Left renal cortex interstitium (tissue), 4 donors: Measurements from ENCODE around the gene MUC22. TPM values are rescaled to one million over a fixed set of nuclear protein-coding genes. Genes with fewer than 3 reads are reported as not detected.
"Not testable (repeated sequence)": the region's sequence is repeated elsewhere in the genome, so short reads cannot be mapped to it uniquely, and the experiment has no call there.

Experiments used
- DNase-seq, 4 donors: peaks; one replicate each; pipeline ENCODE4 v3.0.0-alpha.2; 2013; ENCODE audit warnings: low read depth in 4 of 4, low spot score in 2 of 4, missing footprints in 1 of 4
- polyA plus RNA-seq, 4 donors: library from polyadenylated mRNA; unstranded; fragments of 120-200 nt; gene quantifications; one replicate each; pipeline ENCODE4 v1.2.1, GENCODE V29; 2013; ENCODE audit not compliant: insufficient read length in 4 of 4

MUC22 gene
- polyA plus RNA-seq, 4 donors = not detected

DNA sequence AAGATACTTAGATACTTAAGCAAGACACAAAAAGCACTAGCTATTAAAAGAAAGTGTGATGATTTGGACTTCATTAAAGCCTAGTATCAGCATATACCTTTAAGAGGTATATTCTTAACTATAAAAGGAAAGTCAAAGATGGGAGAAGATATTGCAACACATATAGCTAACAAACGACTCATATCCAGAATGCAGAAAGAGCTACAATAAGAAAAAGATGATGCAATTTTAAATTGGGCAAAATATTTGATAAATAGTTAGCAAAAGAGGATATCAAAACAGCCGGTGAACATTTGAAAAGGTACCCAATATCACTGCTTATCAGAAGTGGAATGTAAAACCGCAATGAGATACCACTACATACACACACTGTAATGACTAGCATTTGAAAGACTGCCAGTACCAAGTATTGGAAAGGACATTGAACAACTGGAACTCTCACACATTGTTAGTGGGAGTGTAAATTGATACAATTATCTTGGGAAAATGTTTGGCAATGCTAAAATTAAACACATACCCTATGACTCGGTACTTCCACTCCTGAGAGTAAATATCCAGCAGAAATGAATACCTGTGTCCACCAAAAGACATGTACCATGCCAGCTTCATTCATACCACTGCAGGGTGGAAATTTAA lies 25.7 kb downstream of the MUC22 start:
- DNase-seq = no peak

DNA sequence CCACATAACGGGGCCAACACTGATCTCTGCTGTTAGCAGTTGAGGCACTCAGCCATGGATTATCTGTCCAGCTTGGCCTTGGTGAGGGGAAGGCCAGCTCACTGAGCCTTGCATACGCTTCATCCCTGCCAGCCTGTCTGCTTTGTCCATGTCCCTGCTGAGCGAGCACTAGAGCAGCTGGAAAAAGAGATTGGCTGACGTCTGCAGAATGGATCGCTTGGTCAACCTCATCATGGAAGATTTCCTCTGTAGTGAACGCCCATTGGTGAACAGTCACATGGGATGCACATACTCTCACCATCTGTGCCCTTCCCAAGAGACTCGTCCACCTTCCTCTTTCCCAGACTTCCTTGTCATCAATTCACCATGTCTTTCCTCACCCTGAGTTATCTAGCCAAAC lies 26.9 kb downstream of the MUC22 start:
- no peak for DNase-seq

DNA sequence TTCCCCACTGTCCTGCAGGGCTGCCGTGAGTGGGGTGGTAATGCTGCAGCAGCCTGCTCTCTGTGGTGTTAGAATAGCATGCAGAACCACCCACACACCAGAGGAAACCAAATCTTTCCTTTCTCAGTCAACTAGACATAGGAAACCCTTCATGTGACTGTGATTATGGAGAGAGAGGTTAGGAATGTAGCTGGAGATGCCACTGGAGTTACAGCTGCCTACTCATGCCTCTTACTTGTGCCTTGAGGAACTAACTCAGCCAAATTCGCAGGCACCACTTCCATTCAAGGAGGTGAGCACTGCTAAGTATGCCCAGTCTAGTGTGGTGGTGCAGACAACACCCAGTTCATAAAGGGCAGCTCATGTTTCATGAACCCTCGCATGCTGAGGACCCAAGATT lies 27.4 kb downstream of the MUC22 start:
- no peak for DNase-seq

DNA sequence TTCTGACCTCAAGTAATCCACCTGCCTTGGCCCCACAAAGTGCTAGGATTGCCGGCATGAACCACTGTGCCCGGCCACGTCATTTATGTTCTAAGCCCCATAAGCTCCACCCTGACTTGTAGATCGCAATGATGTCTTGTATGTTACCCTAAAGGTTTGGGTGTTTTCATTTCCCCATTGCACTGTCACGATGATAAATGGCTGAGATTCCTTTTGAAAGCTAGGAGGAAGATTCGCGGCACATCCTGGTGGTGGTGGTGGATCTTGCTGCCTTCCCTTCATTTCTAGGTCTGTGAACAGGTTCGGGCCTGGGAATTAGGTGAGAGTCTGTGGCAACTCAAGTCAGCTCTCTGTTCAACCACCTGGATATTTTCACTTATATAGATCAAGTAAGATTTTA lies 28.3 kb downstream of the MUC22 start:
- DNase-seq = no peak

DNA sequence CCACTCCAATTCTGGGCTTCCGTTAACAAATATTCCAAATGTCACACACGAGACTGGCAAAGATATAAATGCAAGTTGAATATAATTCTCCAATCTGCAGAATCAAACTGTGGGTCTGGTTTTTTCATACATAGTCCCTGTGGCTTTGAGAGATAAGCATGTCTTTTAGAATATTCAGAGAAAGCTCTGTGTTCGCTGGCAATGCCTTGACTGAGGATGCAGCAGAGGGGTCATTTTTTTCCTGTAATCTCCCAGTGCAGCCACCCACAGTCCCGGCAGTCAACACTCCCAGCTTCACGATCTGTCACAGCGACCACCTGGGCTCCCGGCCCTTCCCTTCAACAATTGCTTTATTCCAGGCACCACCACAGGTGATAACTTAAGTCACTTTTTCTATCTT lies 30.5 kb downstream of the MUC22 start:
- DNase-seq = no peak

DNA sequence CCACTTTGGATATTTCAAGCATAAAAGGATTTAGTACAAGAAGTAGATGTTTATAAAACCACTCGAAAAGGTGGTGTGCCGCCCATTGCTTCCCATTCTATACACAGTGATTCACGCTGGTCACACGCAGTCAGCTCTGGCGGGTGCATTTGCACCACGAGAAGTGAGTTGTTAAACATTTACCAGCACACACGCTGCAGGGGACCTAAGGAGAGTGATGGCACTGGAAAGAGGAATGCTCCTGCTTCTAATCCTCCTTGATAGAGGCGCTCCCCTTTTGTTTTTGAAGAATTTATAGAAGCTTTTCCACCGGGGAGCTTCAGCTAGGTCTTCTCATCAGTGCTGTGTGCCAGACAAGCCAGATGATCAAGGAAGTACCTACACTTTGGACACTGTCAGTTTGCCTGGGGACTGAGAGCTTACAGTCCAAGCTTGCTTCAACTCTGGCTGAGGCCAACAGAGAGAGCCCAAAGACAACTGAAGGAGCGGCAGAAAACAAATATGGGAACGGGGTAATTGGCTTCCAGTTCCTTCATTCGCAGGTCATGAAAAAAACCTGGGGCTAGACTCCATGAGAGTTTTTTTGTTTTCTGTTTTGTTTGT lies 31.2 kb downstream of the MUC22 start:
- no peak for DNase-seq

DNA sequence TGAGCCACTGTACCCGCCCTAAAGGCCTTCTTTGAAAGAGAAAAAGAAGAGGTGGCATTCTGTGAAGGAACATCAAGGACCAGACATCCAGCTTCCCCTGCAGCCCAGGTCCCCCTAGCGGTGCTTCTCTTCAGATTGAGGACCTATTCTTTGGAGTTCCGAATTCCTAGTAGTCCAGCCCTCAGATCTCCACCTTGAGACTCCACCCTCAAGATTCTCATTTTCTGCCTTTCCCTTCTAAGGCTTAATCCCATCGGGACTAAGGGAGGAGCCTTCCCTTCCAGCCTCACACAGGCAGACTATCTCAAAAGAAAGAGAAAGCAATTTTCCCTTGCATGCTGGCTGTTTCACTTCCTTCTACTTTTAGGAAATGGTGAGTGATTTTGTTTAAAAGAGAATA lies 32.5 kb downstream of the MUC22 start:
- DNase-seq = peak in 1 of 4 donors; percentile 28

DNA sequence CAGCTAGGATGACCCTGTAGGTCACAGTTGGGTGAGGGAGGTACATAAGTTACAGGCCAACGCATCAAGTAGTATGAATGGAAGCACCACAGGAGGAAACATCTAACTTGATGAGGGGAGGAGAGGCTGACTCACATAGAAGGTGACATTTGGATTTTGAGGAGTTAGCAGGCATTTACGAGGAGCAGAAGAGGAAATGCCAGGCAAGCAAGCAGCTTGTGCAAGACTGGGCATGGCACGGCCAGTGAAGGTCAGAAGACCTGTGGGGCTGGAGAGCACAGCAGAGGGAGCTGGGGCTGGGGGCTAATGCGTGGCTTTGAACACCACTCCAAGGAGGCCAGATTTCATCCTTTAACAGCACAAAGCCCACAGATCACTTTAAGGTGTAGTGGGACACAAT lies 37.8 kb downstream of the MUC22 start:
- no peak for DNase-seq

DNA sequence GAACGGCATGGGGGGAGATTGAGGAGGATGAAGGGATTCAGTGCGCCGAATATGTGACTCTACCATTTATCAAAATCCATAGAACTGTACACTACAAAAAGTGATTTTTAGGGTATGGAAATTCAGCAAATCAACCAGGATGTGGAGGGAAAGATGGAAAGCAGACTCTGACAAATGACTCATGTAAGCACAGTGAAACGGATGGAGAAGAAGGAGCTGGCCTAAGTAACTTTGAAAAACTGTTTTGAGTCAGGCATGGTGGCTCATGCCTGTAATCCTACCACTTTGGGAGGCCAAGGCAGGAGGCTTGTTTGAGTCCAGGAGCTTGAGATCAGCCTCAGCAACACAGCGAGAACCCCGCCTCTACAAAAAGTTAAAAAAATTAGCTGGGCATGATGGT lies 39.2 kb downstream of the MUC22 start:
- DNase-seq = no peak

DNA sequence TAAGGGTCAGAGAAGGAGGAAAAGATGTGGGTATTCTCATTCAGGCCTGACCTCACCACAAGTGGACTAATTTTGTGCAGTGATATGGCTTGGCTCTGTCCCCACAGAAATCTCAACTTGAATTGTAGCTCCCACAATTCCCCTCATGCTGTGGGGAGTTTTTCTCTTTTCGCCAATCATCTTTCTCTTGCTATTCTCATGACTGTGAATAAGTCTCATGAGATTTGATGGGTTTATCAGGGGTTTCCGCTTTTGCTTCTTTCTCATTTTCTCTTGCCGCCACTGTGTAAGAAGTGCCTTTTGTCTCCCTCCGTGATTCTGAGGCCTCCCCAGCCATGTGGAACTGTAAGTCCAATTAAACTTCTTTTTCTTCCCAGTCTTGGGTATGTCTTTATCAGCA lies 42.9 kb downstream of the MUC22 start:
- not testable (repeated sequence) for DNase-seq

DNA sequence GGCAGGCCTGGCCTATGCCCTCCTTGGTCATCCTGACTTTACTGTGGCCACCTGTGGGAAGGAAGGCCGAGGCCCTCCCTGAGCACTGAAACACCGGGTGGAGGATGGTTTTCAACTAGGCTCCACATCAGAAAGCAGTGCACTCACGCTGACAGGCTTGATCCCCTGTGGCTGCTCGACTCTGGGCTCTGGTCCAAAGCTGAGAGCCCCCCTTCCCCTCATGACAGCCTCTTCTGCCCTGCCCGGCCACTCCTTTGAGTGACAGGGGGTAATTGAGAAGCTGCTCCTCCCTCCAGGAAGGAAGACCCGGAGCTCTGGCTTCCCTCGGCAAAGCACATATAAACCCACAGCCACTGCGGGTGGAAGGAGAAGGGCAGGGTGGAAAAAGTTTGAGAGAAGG lies 43.6 kb downstream of the MUC22 start:
- no peak for DNase-seq

DNA sequence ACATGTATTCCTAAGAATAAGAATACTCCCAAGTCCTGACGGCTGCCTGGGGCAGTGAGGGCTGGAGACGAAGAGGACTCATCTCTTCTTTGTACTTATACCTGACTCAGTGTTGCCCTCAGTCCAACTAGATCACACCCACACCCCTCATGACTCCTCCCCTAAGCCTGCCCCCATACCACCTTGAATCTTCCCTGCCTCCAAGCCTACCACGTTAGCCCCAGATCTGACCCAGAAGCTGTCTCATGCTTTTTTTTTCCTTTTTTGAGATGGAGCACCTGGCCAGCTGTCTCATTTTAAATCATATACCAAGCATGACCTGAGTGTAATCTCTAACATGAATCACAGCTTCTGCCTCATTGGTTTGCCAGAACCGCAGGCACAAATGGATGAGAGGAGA lies 45.2 kb downstream of the MUC22 start:
- no peak for DNase-seq

DNA sequence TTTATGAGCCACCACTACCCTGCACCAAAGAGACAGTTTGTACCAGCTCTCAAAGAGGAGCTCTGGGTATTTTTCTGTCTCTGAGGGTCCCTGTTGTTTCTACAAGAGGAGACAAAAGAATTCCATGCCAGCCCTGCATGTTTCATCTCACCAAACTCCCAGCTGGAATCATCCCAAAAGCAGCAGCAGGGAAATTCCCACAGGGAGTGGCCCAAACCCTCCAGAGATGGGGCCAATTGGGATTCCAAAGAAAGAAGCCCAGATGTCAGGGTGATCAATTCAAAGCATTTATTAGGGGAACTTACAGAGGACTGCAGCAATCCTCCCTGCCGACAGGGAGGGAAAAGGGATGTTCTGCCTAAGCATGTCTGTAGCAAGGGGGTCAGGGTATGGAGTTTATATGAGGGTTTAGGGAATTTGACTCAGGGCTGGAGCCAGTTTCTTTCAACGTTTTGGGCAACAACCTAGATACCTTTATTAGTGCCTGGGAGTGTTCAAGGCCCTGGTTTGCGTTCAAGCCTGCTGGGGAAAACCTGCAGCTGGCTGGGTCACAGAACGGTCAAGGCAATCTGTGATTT lies 47.2 kb downstream of the MUC22 start:
- DNase-seq = no peak

DNA sequence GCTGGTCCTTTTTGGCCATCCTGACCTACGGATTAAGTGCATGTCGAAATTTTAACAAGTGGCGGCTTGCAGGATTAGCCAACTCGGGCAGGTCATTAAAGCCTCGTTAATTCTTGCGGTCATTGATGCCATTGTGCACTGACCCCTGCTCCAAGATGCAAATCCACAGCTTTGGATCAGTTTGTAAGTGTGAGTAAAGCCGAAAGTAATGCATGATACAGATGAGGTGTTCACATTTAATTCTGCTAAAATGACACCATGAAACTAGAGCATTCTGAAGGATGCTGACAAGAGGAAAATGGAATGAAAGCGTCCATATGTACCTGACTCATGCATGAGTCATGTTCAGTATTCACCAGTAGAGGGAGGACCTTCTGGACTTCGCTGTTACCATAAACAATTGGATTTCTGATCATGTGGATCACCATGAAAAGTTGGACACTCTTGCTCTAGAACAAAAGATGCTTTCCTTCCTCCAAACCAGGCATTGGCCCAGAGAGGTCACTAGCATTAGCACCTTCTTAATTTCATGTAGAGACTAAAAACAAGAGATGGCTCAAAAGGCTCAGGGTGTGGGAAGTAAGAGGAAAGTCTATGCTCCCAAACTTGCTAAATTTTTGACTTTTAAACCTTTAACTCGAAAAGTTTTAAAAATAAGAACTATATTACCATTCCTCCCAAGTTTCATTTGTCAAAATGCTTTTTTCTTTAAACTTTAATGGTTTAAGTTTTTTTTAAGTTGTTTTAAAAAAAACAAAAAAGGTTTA lies 48.0 kb downstream of the MUC22 start:
- no peak for DNase-seq

DNA sequence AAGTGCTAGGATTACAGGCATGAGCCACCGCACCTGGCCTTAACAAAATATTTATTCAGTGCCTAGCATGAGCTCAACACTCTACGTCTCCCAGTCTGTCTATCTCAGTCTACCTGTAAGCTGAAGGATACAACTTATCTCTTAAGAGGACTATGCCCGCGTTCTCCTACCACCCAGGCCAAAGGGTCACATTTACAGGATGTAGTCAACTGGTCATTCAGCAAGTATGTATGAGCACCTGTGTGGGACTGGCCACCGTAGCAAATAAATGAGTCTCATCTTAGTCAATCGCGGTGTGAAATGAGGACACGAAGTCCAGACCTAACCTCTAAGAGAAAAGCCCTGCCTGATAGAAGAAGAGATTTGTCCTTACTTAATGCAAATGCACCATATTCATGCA lies 49.9 kb downstream of the MUC22 start:
- no peak for DNase-seq

DNA sequence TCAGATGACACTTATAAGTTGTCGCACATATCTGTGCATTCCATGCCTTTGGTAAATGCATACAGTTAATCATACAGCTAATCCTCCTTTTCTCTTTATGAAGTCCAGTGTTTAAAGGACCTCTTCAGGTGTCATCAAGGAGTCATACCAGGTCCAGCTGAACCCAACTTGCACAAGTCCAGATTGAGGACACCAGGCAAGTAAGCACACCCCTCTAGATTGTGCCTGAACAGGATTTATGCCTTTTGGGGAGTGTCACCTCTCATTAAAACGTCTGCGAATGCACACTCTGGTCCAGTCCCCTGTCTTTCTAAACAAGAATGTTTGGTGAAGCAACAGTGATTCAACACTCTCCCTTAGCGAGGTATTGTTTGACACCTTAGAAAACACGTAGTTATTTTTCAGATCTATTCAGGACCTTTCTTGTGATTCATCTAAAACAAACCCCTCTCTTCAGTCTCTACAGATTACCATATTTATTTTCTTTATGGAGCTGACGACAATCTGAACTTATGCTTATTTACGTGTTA lies 53.7 kb downstream of the MUC22 start:
- DNase-seq = no peak

DNA sequence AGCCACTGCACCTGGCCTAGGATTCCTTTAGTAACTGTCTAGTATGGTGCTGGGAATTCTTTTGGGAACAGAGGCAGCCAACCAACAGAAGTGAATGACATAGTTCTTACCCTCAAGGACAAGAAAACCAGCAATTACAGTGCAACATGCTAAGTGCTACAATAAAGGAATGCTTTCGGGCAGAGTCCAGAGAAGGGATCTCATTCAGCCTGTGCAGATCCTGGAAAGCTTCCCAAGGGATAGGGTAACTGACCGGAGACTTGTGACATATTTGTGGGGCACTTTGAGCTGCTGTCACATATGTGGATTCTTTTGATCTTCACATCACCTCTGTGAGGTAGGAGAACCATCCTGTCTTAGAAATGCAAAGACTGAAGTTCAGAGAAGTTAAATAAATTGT lies 55.3 kb downstream of the MUC22 start:
- DNase-seq = no peak

DNA sequence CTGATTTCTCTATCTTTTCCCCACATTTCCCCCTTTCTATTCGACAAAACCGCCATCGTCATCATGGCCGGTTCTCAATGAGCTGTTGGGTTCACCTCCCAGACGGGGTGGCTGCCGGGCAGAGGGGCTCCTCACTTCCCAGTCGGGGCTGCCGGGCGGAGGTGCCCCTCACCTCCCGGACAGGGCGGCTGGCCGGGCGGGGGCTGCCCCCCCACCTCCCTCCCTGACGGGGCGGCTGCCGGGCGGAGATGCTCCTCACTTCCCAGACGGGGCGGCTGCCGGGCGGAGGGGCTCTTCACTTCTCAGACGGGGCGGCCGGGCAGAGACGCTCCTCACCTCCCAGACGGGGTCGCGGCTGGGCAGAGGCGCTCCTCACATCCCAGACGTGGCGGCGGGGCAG lies 56.8 kb downstream of the MUC22 start:
- DNase-seq = not testable (repeated sequence)

DNA sequence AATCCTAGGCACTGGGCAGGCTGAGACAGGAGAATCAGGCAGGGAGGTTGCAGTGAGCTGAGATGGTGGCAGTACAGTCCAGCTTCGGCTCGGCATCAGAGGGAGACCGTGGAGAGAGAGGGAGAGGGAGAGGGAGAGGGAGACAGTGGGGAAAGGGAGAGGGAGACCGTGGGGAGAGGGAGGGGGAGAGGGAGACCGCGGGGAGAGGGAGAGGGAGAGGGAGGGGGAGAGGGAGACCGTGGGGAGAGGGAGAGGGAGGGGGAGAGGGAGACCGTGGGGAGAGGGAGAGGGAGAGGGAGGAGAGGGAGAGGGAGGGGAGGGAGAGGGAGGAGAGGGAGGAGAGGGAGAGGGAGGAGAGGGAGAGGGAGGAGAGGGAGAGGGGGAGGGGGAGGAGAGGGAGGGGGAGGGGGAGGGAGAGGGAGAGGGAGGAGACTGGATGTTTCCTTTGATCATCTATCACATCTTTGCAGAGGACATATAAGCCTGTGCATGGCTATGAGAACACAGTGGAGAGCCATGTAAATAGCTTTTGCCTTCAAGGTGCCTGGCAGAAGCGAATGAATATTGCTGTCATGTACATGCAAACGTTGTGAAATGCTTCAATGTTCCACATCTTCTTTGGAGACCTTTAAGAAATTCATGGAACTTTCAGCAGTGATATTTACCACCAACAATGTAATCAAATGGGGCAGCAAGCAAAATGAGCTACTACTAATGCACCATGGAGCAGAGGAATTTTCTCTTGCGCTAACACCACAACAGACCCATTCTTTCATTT lies 57.8 kb downstream of the MUC22 start:
- not testable (repeated sequence) for DNase-seq

DNA sequence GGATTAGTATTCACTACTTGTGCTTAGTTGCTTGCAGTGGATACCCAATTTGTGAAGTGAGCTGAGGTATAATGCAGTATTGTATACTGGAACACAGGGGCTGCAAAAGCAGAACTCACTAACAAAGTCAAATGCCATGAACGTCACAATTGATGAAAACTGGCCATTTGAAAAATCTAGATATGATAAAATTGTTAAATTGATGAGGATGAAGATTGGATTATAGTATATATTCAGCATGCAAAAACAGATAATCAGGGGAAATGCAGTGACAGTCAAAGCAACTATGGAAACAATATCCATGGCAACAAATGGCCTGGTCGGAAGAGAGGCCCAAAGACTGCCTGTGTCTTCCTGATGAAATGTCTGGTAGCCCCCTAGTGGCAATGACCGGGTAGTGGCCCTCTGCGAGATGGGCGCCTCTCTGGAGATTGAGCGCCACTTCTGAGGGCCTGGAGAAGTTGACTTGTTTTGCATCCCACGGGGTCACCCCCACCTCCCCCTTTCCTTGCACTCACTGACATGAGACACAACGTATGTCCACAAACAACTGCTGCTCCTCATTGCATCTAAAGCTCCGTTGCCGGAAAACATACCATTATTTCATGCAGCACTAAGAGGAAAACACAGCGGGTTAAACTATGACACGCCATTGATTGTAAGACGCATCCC lies 58.5 kb downstream of the MUC22 start:
- peak in 2 of 4 donors; percentile 65 to 80 for DNase-seq
